ENCODE data around the gene PTPRB. TPM values are rescaled to one million over a fixed set of nuclear protein-coding genes. Genes with fewer than 3 reads are reported as not detected.

PTPRB gene
- polyA plus RNA-seq, 1 donor from 2014 or later, result 0.30 TPM

DNA sequence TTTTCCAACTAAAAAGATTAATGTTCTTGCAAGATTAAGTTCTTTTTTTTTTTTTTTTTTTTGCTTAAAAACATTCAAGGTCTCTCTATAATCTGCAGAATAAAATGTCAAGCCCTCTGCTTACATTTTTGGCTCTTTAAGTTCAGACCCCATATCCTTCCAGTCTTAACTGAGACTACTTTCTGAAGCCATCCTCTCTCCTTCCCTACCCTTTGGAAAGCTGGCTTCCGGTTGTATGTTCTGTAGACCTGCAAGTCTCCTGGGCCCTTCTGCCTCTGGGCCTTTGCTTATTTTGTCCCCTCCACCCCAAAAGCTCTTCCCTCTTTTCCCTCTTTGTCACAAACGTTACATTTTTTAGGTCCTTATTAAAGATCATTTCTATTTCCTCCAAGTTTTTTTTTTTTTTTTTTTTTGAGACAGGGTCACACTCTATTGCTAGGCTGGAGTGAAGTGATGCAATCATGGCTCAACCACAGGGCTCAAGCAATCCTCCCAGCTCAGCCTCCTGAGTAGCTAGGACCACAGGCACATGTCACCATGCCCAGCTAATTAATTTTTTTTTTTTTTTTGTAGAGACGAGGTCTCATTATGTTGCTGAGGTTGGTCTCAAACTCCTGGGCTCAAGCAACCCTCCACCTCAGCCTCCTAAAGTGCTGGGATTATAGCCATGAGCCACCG lies 46.5 kb downstream of the PTPRB start:
- Mint-ChIP-seq H3K9me3 (peaks cover 0 to 11% (median 0%) of the 10 kb centered on the region in 3 donors), H3K4me1 (peaks cover 0 to 3% (median 0%) of the 10 kb centered on the region in 3 donors), H3K27ac (no peak overlapping the region), H3K27me3 (peaks cover 3% of the 10 kb centered on the region), H3K36me3 (peaks cover 4% of the 10 kb centered on the region), H3K4me3 (no peak overlapping the region)

- peaks cover 0 to 11% (median 0%) of the 10 kb centered on the region in 3 donors for H3K9me3 Mint-ChIP-seq
- peaks cover 3% of the 10 kb centered on the region for H3K36me3 Mint-ChIP-seq
- H3K4me3 Mint-ChIP-seq, result no peak overlapping the region
- H3K27ac Mint-ChIP-seq, result no peak overlapping the region
- peaks cover 0 to 3% (median 0%) of the 10 kb centered on the region in 3 donors for H3K4me1 Mint-ChIP-seq
- peaks cover 3% of the 10 kb centered on the region for H3K27me3 Mint-ChIP-seq
Measured at GRCh38 chr12:70590051-70590450, 47.2 kb downstream of the PTPRB start.

DNA sequence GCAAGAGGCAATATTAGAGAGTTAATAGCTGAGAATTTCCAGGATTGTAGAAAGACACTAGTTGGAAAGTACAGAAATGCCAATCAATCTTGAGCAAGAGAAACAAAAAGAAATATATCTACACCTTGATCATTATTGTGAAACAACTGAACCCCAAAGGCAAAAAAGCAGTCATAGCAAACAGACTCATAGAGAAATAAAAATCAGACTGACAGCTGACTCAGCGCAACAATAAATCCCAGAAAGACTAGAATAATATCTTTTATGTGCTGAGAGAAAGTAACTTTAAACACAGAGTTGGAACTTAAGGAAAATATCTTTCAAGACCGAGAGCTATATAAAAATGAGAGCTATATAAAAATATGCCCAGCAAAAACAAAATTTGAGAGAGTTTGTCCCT lies 52.9 kb downstream of the PTPRB start:
- no peak overlapping the region for H3K27ac Mint-ChIP-seq
- H3K9me3 Mint-ChIP-seq, result peaks cover 4 to 20% (median 14%) of the 10 kb centered on the region in 3 donors
- H3K36me3 Mint-ChIP-seq, result peaks cover 1% of the 10 kb centered on the region
- no peaks in the 10 kb centered on the region for H3K4me1 Mint-ChIP-seq
- H3K4me3 Mint-ChIP-seq, result no peak overlapping the region
- peaks cover 1% of the 10 kb centered on the region for H3K27me3 Mint-ChIP-seq

DNA sequence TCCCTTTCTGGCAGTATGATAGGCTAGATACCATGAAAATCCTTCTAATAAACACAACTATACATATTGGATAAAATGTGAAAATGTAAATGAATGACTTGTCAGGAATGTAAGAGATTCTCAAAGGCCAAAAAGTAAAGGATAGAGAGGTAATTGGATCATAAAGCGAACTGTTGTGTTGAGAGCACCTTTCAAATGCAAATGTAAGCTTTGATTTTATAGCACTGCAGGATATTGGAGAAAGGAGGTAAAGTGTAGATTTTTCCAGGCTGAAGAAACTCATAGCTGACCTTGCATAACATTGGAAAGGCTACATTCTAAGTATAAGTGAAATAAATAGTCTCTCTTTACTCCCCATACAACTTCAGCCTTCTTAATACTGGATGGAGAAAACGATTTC lies 54.0 kb downstream of the PTPRB start:
- H3K27ac Mint-ChIP-seq, result no peak overlapping the region
- peaks cover 3% of the 10 kb centered on the region for H3K27me3 Mint-ChIP-seq
- peaks cover 1% of the 10 kb centered on the region for H3K36me3 Mint-ChIP-seq
- H3K4me3 Mint-ChIP-seq, result no peak overlapping the region
- peaks cover 4 to 20% (median 14%) of the 10 kb centered on the region in 3 donors for H3K9me3 Mint-ChIP-seq
- no peaks in the 10 kb centered on the region for H3K4me1 Mint-ChIP-seq

DNA sequence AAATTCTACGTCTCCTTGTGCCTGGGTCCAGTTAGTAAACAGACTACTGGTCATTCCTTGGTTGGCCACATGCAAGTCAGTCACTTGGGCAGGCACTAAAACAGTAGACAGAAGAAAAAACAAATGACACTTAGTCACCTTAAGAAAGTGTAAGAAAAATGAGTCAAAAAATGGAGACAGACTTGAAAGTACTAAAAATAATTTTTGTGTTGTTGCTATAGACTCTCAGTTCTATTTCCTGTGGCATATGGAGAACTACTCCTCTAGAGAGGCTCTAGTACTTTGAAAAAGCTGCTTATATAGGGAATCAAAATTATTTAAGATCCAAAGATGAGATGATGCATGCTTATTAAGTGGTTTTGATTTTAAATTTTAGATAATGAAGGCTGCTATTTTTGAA lies 56.0 kb downstream of the PTPRB start:
- Mint-ChIP-seq H3K36me3 (peaks cover 1% of the 10 kb centered on the region), H3K4me3 (no peak overlapping the region), H3K27ac (no peak overlapping the region), H3K4me1 (no peaks in the 10 kb centered on the region), H3K27me3 (peaks cover 3% of the 10 kb centered on the region), H3K9me3 (peaks cover 4 to 15% (median 14%) of the 10 kb centered on the region in 3 donors)

- Mint-ChIP-seq H3K4me3 (no peak overlapping the region), H3K4me1 (no peaks in the 10 kb centered on the region), H3K9me3 (no peaks in the 10 kb centered on the region), H3K27ac (no peak overlapping the region), H3K27me3 (peaks cover 1% of the 10 kb centered on the region), H3K36me3 (peaks cover 1% of the 10 kb centered on the region)
Measured at GRCh38 chr12:70577283-70577634, 60.0 kb downstream of the PTPRB start.

GRCh38 chr12:70576341-70577282 lies 60.6 kb downstream of the PTPRB start:
- peaks cover 1% of the 10 kb centered on the region for H3K36me3 Mint-ChIP-seq
- H3K9me3 Mint-ChIP-seq, result no peaks in the 10 kb centered on the region
- H3K27ac Mint-ChIP-seq, result no peak overlapping the region
- H3K4me3 Mint-ChIP-seq, result no peak overlapping the region
- H3K27me3 Mint-ChIP-seq, result peaks cover 1% of the 10 kb centered on the region
- no peaks in the 10 kb centered on the region for H3K4me1 Mint-ChIP-seq

- Mint-ChIP-seq H3K4me3 (no peak overlapping the region), H3K9me3 (no peaks in the 10 kb centered on the region), H3K4me1 (no peaks in the 10 kb centered on the region), H3K27ac (no peak overlapping the region), H3K36me3 (peaks cover 1% of the 10 kb centered on the region), H3K27me3 (no peaks in the 10 kb centered on the region)
Measured at GRCh38 chr12:70571705-70572268, 65.4 kb downstream of the PTPRB start.

DNA sequence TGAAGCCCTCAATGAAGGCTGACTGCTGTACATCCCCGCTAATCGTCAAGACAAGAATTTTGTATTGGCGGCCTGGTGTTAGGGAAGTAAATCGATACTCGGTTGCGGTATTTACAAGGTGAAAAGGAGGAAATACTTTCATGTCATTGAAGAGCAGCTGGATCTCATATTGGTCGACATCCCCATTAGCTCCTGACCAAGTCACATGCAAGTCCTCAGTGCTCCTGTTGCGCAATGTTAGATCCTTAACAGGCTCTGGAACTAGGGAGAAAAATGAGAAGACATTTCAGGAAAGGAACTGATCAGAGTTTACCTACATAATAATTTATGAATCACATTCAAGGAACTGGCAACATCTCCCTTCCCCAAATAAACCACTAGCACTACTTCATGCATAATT lies 66.2 kb downstream of the PTPRB start:
- Mint-ChIP-seq H3K27me3 (no peaks in the 10 kb centered on the region), H3K36me3 (peaks cover 1% of the 10 kb centered on the region), H3K4me3 (no peak overlapping the region), H3K9me3 (no peaks in the 10 kb centered on the region), H3K27ac (no peak overlapping the region), H3K4me1 (no peaks in the 10 kb centered on the region)

DNA sequence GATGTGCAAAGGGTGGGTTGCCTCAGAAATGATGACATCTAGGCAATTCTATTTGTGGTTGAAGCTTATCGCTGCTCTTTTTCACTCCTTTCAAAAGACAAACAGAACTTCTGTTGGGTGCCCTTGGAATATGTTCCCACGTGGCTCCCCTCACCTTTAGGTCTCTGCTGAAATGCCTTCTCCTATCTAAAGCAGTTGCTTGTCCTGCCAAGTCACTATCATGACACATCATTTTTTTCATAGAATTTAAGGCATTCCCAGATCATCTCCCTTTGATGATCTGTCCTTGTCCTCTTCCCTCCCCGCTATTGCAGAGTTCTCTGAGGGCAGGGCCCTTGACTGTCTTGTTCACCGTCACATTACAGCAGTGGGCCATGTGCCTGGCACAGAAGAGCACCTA lies 75.7 kb downstream of the PTPRB start:
- Mint-ChIP-seq H3K9me3 (no peaks in the 10 kb centered on the region), H3K27me3 (peaks cover 2% of the 10 kb centered on the region), H3K4me1 (no peaks in the 10 kb centered on the region), H3K27ac (no peak overlapping the region), H3K36me3 (peaks cover 2% of the 10 kb centered on the region), H3K4me3 (no peak overlapping the region)

DNA sequence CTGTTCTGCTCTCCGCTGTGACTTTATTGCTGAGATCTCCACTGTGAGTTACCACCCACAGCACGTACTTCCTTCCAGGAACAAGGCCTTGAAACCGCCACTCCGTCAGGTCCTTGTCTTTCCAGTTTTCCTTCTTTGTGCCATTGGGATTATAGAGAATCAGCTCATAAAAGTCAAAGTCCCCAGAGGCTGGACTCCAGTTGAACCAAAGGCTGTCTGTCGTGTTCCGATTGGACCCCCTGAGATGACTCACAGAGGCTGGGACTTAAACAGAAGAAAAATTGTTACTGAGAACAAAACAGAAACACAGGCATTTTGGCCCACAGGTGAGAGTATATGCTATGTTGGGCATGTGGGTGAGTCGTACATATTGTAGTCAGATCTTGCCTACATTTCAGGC lies 76.6 kb downstream of the PTPRB start:
- no peaks in the 10 kb centered on the region for H3K9me3 Mint-ChIP-seq

DNA sequence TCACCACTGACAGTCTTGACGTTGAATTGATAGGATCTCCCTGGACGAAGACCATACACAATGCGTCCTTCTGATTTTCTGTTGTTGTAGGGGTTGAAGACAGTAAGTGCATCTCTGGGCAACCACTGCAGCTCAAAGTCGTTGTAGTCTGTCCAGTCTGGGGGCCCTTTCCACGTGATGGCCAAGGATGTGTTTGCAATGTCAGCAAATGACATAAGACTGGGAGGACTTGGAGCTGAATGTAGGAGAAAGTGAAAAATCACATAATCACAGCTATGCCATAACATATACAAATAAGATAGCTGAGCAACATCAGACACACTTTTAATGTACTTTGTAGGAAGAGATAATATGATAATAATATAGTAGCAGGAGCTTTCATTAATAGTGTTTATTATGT lies 77.8 kb downstream of the PTPRB start:
- no peaks in the 10 kb centered on the region for H3K9me3 Mint-ChIP-seq
- H3K4me3 Mint-ChIP-seq, result no peak overlapping the region
- H3K4me1 Mint-ChIP-seq, result peaks cover 0 to 2% (median 0%) of the 10 kb centered on the region in 3 donors
- H3K27me3 Mint-ChIP-seq, result peaks cover 2% of the 10 kb centered on the region
- H3K27ac Mint-ChIP-seq, result no peak overlapping the region
- no peaks in the 10 kb centered on the region for H3K36me3 Mint-ChIP-seq

More for the DNA sequence above, 76.6 kb downstream of the PTPRB start:
- Mint-ChIP-seq H3K27me3 (peaks cover 2% of the 10 kb centered on the region), H3K4me1 (no peaks in the 10 kb centered on the region), H3K36me3 (peaks cover under 1% of the 10 kb centered on the region), H3K4me3 (no peak overlapping the region), H3K27ac (no peak overlapping the region)

DNA sequence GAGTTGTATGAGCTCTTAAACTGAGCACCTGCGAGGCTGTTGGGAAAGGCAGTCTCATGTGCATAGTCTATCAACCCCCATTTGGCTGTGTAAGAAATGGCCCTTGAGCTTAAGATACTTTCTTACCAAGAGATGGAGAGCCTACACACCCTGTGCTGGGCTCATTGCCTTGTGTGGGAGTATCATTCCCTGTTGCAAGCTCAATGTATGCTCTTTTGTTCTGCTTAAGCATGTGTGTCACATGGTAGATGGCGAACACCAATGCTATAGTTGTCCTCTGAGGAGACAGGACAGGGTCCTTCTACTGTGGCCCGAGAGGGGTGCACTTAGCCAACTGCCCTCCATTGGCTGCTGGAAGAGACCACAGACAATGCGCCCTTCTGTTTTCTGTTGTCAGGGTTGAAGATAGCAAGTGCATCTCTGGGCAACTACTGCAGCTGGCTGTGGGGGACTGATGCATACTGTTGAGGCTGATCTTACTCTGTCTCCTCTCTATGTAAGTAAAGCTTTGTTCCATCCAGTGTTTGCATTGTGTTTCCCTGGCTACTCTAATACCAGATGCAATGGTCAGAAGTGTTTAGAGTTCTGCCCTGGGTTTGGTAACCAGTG lies 79.5 kb downstream of the PTPRB start:
- Mint-ChIP-seq H3K9me3 (no peaks in the 10 kb centered on the region), H3K27me3 (no peaks in the 10 kb centered on the region), H3K36me3 (no peaks in the 10 kb centered on the region), H3K4me1 (peaks cover 0 to 2% (median 0%) of the 10 kb centered on the region in 3 donors), H3K27ac (no peak overlapping the region), H3K4me3 (no peak overlapping the region)

- H3K4me1 Mint-ChIP-seq, result peaks cover 0 to 2% (median 0%) of the 10 kb centered on the region in 3 donors
- H3K9me3 Mint-ChIP-seq, result no peaks in the 10 kb centered on the region
- H3K27me3 Mint-ChIP-seq, result no peaks in the 10 kb centered on the region
- no peak overlapping the region for H3K4me3 Mint-ChIP-seq
- no peaks in the 10 kb centered on the region for H3K36me3 Mint-ChIP-seq
- H3K27ac Mint-ChIP-seq, result no peak overlapping the region
Measured at GRCh38 chr12:70556179-70556869, 80.9 kb downstream of the PTPRB start.
